Upper lobe of left lung (tissue), 6 donors: ENCODE results near the gene KCNT1. TPM values are rescaled to one million over a fixed set of nuclear protein-coding genes. Genes with fewer than 3 reads are reported as not detected.

Experiments
- ATAC-seq, 2 donors: fragments of 200-7000 bp; cut with Tn5 transposase; one replicate each; pipeline ENCODE4 v1.9.1; 2022; ENCODE audit warnings: mild to moderate bottlenecking in 2 of 2, moderate library complexity in 2 of 2; ENCODE audit not compliant: low FRiP score in 2 of 2
- DNase-seq, 2 donors: peaks; one replicate each; pipeline ENCODE4 v3.0.0-alpha.2; 2019 to 2020
- H3K27ac ChIP-seq, 4 donors: fragments of 200-600 bp; sonication (generic); one replicate each; pipeline ENCODE4 v1.5.1; 2016 to 2019
- H3K27me3 ChIP-seq, 4 donors: fragments of 200-600 bp; sonication (generic); one replicate each; pipeline ENCODE4 v1.5.1; 2017 to 2019
- H3K36me3 ChIP-seq, 4 donors: fragments of 200-600 bp; sonication (generic); one replicate each; pipeline ENCODE4 v1.5.1; 2016 to 2019
- H3K4me1 ChIP-seq, 4 donors: fragments of 200-600 bp; sonication (generic); one replicate each; pipeline ENCODE4 v1.5.1; 2018 to 2019
- H3K4me3 ChIP-seq, 4 donors: fragments of 200-600 bp; sonication (generic); one replicate each; pipeline ENCODE4 v1.5.1; 2017 to 2019; ENCODE audit warnings: mild to moderate bottlenecking in 2 of 4, moderate library complexity in 1 of 4
- H3K9me3 ChIP-seq, 4 donors: fragments of 200-600 bp; sonication (generic); one replicate each; pipeline ENCODE4 v1.5.1; 2018 to 2019
- EP300 ChIP-seq, 4 donors: sonication (generic); formaldehyde crosslinking; IDR thresholded peaks; one replicate each; pipeline ENCODE4 v1.5.1; 2017; ENCODE audit warnings: antibody characterized with exemption in 4 of 4, control low read depth in 2 of 4
- POLR2A ChIP-seq, 4 donors: fragments of 450-650 bp; IDR thresholded peaks; one replicate each; pipeline ENCODE4 v1.5.1; 2016 to 2017; ENCODE audit warnings: antibody characterized with exemption in 4 of 4, mild to moderate bottlenecking in 2 of 4
- POLR2AphosphoS5 ChIP-seq, 2 donors: sonication (generic); formaldehyde crosslinking; IDR thresholded peaks; one replicate each; pipeline ENCODE4 v1.5.1; 2017; ENCODE audit warnings: antibody characterized with exemption in 2 of 2
- WGBS, 2 donors: methylation state at CpG; one replicate each; pipeline ENCODE4 v1.1.5; 2017 to 2018; 5-methylcytosine and 5-hydroxymethylcytosine counted together
- total RNA-seq, 6 donors: library from RNA; depleted of rRNA in 4 of 6; stranded (reverse); fragments of >200 nt in 4 of 6; gene quantifications; one replicate each; pipeline versions ENCODE4 v1.1.0 to v1.2.1, GENCODE V29; 2016 to 2021
- TF ChIP-seq, protein P1 (sequence below), 6 experiments: fragments of 450-650 bp in 4 of 6; fragments of 200-600 bp in 2 of 6; sonication (generic) in 2 of 6; IDR thresholded peaks; one replicate each; pipeline ENCODE4 v1.5.1; 2016 to 2019; ENCODE audit warnings: antibody characterized with exemption in 6 of 6
- donor health status: DM: no; HTN: no; CAD: no; lungs with moderate emphysema.
- donor health status: DM: no; HTN: yes; CAD: no; lungs with severe emphysema.

KCNT1 gene
- total RNA-seq, 6 donors from 2014 or later = 0.11 to 1.0 (median 0.31) TPM; not detected in 2

DNA sequence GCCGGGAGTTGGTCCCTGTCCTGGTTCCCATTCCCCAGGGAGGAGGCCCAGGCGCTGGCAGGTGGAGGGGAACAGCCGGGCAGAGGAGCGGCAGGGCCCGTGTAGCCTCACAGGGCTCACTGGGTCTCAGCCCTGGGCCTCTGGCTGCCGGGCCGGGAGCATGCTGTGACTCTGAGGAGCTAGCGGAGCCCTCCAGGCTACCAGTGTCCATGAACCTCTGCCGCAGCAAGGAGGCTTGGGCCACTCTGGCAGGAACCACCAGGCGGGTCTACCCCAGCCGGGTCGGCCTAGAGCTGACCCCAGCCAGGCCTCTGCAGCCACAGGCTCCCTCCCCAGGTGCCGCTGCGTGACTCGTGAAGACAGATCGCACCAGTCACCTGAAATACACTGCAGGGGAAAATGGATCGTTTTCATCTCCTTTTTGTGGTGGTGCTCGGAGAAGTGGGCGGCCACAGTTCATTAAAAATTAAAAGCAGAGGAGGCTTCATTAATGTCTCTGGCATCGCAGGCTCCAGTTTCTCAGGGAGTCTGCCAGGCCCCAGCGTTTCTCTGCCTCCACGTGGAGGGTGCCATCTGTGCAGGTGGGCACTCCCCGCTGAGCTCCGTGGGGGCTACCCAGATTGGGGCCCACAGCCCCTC, 43.8 kb downstream of the KCNT1 start:
- Histone ChIP-seq H3K9me3 (no peaks in the 10 kb centered on the region), H3K27ac (no peak overlapping the region), H3K4me3 (no peak overlapping the region), H3K27me3 (no peaks in the 10 kb centered on the region), H3K36me3 (no peaks in the 10 kb centered on the region), H3K4me1 (no peaks in the 10 kb centered on the region)
- DNase-seq (peak in 1 of 2 donors; percentile 75), ATAC-seq (no peak)
- TF ChIP-seq, protein P1, sequence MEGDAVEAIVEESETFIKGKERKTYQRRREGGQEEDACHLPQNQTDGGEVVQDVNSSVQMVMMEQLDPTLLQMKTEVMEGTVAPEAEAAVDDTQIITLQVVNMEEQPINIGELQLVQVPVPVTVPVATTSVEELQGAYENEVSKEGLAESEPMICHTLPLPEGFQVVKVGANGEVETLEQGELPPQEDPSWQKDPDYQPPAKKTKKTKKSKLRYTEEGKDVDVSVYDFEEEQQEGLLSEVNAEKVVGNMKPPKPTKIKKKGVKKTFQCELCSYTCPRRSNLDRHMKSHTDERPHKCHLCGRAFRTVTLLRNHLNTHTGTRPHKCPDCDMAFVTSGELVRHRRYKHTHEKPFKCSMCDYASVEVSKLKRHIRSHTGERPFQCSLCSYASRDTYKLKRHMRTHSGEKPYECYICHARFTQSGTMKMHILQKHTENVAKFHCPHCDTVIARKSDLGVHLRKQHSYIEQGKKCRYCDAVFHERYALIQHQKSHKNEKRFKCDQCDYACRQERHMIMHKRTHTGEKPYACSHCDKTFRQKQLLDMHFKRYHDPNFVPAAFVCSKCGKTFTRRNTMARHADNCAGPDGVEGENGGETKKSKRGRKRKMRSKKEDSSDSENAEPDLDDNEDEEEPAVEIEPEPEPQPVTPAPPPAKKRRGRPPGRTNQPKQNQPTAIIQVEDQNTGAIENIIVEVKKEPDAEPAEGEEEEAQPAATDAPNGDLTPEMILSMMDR (IDR thresholded peaks at IDR 0.05) = no peak
- TF ChIP-seq EP300 (IDR thresholded peaks at IDR 0.05) = no peak
- TF ChIP-seq POLR2A (IDR thresholded peaks at IDR 0.05) = no peak
- no peak for TF ChIP-seq POLR2AphosphoS5 (IDR thresholded peaks at IDR 0.05)
- 78 to 89% methylated on average over 11 to 24 of the region's 24 CpGs for WGBS, 2 donors

DNA sequence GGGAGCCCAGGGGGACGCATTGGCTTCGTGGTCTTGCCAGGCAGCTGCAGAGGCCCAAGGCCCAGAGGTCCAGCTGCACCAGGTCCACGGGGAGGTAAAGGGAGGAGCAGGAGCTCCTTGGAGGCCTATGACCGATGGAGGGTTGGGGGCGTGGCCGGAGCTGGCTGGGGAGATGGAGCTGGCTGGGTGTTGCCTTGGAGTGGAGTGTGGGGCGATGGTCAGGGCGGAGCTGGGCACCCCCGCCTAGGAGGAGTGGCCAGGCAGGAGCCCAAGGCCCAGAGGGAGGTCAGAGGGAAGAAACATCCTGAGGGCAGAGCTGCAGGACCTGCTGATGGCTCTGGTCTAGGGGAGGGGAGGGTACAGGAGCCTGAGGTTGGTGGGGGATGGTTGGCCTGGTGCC, 44.6 kb downstream of the KCNT1 start:
- Histone ChIP-seq H3K4me3 (no peak overlapping the region), H3K36me3 (no peaks in the 10 kb centered on the region), H3K27me3 (no peaks in the 10 kb centered on the region), H3K27ac (no peak overlapping the region), H3K9me3 (no peaks in the 10 kb centered on the region), H3K4me1 (no peaks in the 10 kb centered on the region)
- ATAC-seq (no peak), DNase-seq (peak in 1 of 2 donors; percentile 66)
- WGBS, 2 donors = 57 to 61% methylated on average over 7 to 9 of the region's 9 CpGs
- TF ChIP-seq EP300 (IDR thresholded peaks at IDR 0.05) (no peak), POLR2AphosphoS5 (IDR thresholded peaks at IDR 0.05) (no peak), POLR2A (IDR thresholded peaks at IDR 0.05) (no peak)
- TF ChIP-seq, protein P1 (IDR thresholded peaks at IDR 0.05) = no peak

DNA sequence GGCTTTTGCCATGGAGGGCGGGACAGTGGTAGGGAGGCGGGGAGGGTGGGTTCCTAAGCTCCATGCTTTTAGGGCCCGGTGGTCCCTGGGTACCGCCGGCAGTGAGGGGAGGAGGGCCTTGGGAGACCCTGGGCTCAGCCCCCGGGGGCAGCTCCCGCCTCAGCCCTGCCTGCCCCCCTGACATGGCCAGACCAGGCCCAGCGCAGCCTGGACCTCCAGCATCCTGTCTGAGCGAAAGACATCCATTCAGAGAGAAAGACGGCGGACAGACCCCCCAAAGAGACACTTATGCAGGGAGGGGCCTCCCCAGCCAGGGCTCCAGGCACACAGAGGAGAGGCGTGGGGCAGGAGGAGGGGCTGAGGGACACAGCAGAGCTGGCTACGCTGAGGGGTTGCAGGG, 45.3 kb downstream of the KCNT1 start:
- no peak for ATAC-seq
- TF ChIP-seq EP300 (IDR thresholded peaks at IDR 0.05) (no peak), POLR2A (IDR thresholded peaks at IDR 0.05) (no peak), POLR2AphosphoS5 (IDR thresholded peaks at IDR 0.05) (no peak)
- TF ChIP-seq, protein P1 (IDR thresholded peaks at IDR 0.05) = no peak
- WGBS, 2 donors = 68 to 74% methylated on average over 12 to 13 of the region's 13 CpGs
- no peaks in the 10 kb centered on the region for H3K36me3 ChIP-seq
- no peaks in the 10 kb centered on the region for H3K27me3 ChIP-seq
- H3K9me3 ChIP-seq = no peaks in the 10 kb centered on the region
- DNase-seq = peak in 1 of 2 donors; percentile 45
- H3K4me3 ChIP-seq = no peak overlapping the region
- no peaks in the 10 kb centered on the region for H3K4me1 ChIP-seq
- H3K27ac ChIP-seq = no peak overlapping the region

DNA sequence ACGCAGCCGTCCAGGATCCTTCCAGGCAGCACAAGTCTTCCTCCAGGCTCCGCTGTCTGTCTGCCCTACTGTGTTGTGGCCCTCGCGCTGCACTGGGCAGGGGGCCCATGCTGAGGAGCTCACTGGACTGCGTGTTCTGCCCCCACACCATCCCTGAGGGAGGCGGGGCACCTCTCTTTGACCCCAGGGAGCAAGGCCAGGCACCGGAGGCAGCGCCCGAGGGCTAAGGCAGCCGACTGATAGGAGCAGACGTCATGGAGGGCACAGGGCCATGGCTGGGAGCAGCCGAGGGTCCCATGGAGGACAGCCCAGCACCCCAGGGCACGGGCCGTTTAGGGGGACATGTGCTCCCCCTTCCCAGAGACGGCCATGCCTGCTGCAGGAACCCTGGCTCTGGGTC, 46.7 kb downstream of the KCNT1 start:
- no peaks in the 10 kb centered on the region for H3K4me1 ChIP-seq
- no peak for TF ChIP-seq POLR2A (IDR thresholded peaks at IDR 0.05)
- no peak for TF ChIP-seq EP300 (IDR thresholded peaks at IDR 0.05)
- TF ChIP-seq, protein P1 (IDR thresholded peaks at IDR 0.05) = no peak
- no peak for TF ChIP-seq POLR2AphosphoS5 (IDR thresholded peaks at IDR 0.05)
- DNase-seq (peak in 1 of 2 donors; percentile 79), ATAC-seq (no peak)
- whole genome bisulfite sequencing, 2 donors = 78% methylated on average over 13 of the region's 16 CpGs; no CpG with 5 or more reads in 1 of the 2 donors
- H3K36me3 ChIP-seq = no peaks in the 10 kb centered on the region
- no peak overlapping the region for H3K27ac ChIP-seq
- no peak overlapping the region for H3K4me3 ChIP-seq
- no peaks in the 10 kb centered on the region for H3K27me3 ChIP-seq
- H3K9me3 ChIP-seq = no peaks in the 10 kb centered on the region
